Measurements from ENCODE around the gene PIM1.

Gene PIM1

GRCh38 chr6:37160922-37161778, 8.8 kb upstream of the PIM1 start:
- TF ChIP-seq CTCF (IDR thresholded peaks at IDR 0.05; ENCODE audit: low read depth, low read length), result no peak
- peak; percentile 61 to 92 for DNase-seq (ENCODE audit: low read depth in 2 of 2)
- no peak overlapping the region for H3K4me3 ChIP-seq (replicated peaks in 1 of 2; ENCODE audit: low read depth in 2 of 2, low read length in 2 of 2)

- H3K4me3 ChIP-seq (replicated peaks in 1 of 2; ENCODE audit: low read depth in 2 of 2, low read length in 2 of 2), result no peak overlapping the region
- no peak for TF ChIP-seq CTCF (IDR thresholded peaks at IDR 0.05; ENCODE audit: low read depth, low read length)
- DNase-seq (ENCODE audit: low read depth in 2 of 2), result no peak
These were observed 7.2 kb upstream of the PIM1 start for GRCh38 chr6:37162740-37163139.

GRCh38 chr6:37168163-37168758, 1.7 kb upstream of the PIM1 start:
- H3K4me3 ChIP-seq (replicated peaks in 1 of 2; ENCODE audit: low read depth in 2 of 2, low read length in 2 of 2), result no peak overlapping the region
- no peak for TF ChIP-seq CTCF (IDR thresholded peaks at IDR 0.05; ENCODE audit: low read depth, low read length)
- no peak for DNase-seq (ENCODE audit: low read depth in 2 of 2)

- DNase-seq (ENCODE audit: low read depth in 2 of 2), result peak in 1 of 2 donors; percentile 65
- TF ChIP-seq CTCF (IDR thresholded peaks at IDR 0.05; ENCODE audit: low read depth, low read length), result no peak
- peak overlapping the region; percentile 50 to 59 for H3K4me3 ChIP-seq (replicated peaks in 1 of 2; ENCODE audit: low read depth in 2 of 2, low read length in 2 of 2)
These were observed 999 bp upstream of the PIM1 start for GRCh38 chr6:37168811-37169495.

GRCh38 chr6:37170273-37171200, 585 bp downstream of the PIM1 start:
- TF ChIP-seq CTCF (IDR thresholded peaks at IDR 0.05; ENCODE audit: low read depth, low read length), result peak; percentile 24
- peak; percentile 28 to 62 for DNase-seq (ENCODE audit: low read depth in 2 of 2)
- H3K4me3 ChIP-seq (replicated peaks in 1 of 2; ENCODE audit: low read depth in 2 of 2, low read length in 2 of 2), result peak overlapping the region; percentile 87 to 95

Data from cardiac fibroblast (primary cell).